Measurements from ENCODE around the gene HNRNPUL2. TPM values are rescaled to one million over a fixed set of nuclear protein-coding genes. Genes with fewer than 3 reads are reported as not detected.

Gene HNRNPUL2
- total and polyA plus RNA-seq, 9 of the 15 experiments (the other 6 are each of a cell fraction or from before 2014, with no cell fraction given) = 0.89 to 44.3 (median 15.2) TPM

DNA sequence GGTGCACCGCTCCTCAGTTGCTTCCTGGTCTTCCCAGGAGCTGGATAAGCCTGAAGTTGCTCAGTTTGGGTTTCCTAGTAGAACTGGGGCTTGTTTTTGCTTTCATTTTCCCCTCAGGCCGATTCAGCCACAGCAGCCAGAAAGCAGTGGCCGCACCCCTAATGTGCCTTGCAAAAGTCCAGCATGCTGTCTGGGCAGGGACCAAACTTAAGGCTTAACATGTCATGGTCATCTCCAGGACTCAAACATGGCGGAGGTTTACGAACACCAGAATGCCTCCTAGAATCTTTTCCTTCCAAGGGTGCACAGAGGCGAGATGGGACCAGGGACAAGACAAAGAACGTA is 17.3 kb downstream of the HNRNPUL2 start:
- WGBS (ENCODE audit: insufficient coverage, low coverage, missing lambda C conversion rate) = 96% methylated on average over 6 of the region's 7 CpGs
- H2AFZ ChIP-seq (ENCODE audit: low read depth, low read length) = no peak overlapping the region
- peaks cover 38 to 46% of the 10 kb centered on the region in 2 experiments for H3K4me1 ChIP-seq (replicated peaks in 1 of 2; ENCODE audit: control insufficient read depth in 2 of 2, insufficient read depth in 2 of 2, low read length in 2 of 2)
- H3K27ac ChIP-seq (ENCODE audit: extremely low read depth, low read depth, low read length) = peak overlapping the region; percentile 15; the same call in 1 of the 3 replicates
- no TSS peak for BruUV-seq (replicated peaks)
- no peak for FAIRE-seq
- ChIA-PET POLR2A (interaction anchor here (0.6 to 1.4 kb wide), 4 partner anchors 13 to 135 kb away, joined by 3 to 4 read pairs (median 3); partner anchors contain the start of gene GANAB), CTCF (ENCODE audit: low intra/inter-chr PET ratio) (no interaction called here)
- ATAC-seq = no peak
- peaks cover 80% of the 10 kb centered on the region for H3K36me3 ChIP-seq (ENCODE audit: control insufficient read depth, insufficient read depth, low read length)
- TF ChIP-seq ZC3H8 (IDR thresholded peaks at IDR 0.05) (no peak), ZBTB17 (CRISPR knock-in tag; IDR thresholded peaks at IDR 0.05) (no peak), ZNF3 (CRISPR knock-in tag; IDR thresholded peaks at IDR 0.05) (no peak), ZNF584 (CRISPR knock-in tag; IDR thresholded peaks at IDR 0.05; ENCODE audit: low read depth) (no peak), MYC (IDR thresholded peaks at IDR 0.05; ENCODE audit: low read depth, low read length) (no peak), MYC (CRISPR knock-in tag; IDR thresholded peaks at IDR 0.05; ENCODE audit: borderline replicate concordance, low read depth) (no peak), MIER1 (IDR thresholded peaks at IDR 0.05; ENCODE audit: low read depth) (no peak)
- TF ChIP-seq, protein P1, sequence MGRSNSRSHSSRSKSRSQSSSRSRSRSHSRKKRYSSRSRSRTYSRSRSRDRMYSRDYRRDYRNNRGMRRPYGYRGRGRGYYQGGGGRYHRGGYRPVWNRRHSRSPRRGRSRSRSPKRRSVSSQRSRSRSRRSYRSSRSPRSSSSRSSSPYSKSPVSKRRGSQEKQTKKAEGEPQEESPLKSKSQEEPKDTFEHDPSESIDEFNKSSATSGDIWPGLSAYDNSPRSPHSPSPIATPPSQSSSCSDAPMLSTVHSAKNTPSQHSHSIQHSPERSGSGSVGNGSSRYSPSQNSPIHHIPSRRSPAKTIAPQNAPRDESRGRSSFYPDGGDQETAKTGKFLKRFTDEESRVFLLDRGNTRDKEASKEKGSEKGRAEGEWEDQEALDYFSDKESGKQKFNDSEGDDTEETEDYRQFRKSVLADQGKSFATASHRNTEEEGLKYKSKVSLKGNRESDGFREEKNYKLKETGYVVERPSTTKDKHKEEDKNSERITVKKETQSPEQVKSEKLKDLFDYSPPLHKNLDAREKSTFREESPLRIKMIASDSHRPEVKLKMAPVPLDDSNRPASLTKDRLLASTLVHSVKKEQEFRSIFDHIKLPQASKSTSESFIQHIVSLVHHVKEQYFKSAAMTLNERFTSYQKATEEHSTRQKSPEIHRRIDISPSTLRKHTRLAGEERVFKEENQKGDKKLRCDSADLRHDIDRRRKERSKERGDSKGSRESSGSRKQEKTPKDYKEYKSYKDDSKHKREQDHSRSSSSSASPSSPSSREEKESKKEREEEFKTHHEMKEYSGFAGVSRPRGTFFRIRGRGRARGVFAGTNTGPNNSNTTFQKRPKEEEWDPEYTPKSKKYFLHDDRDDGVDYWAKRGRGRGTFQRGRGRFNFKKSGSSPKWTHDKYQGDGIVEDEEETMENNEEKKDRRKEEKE (IDR thresholded peaks at IDR 0.05; ENCODE audit: borderline replicate concordance in 1 of 2, control insufficient read depth in 1 of 2, low read depth in 2 of 2, low read length in 1 of 2) = no peak
- intact Hi-C loops (cut with micrococcal nuclease) = no loop called here
- H3K9me1 ChIP-seq (ENCODE audit: control insufficient read depth, insufficient read depth, low read length) = peaks cover 2% of the 10 kb centered on the region
- no peaks in the 10 kb centered on the region for H3K27me3 ChIP-seq (ENCODE audit: control insufficient read depth in 2 of 2, insufficient read depth in 2 of 2, low read length in 2 of 2)
- no peak overlapping the region for H3K4me2 ChIP-seq (ENCODE audit: insufficient read depth, low read length)
- in situ Hi-C loops (cut with MboI) = no loop called here
- H3K9me3 ChIP-seq (replicated peaks; ENCODE audit: control insufficient read depth, insufficient read depth, low read depth, low read length) = no peaks in the 10 kb centered on the region
- H3K9ac ChIP-seq (ENCODE audit: insufficient read depth in 1 of 2, low read depth in 2 of 2, low read length in 2 of 2) = no peak overlapping the region
- no peak overlapping the region for H3K4me3 ChIP-seq
- no peak for DNase-seq (ENCODE audit: extremely low read depth in 1 of 4, low spot score in 3 of 4)
- H4K20me1 ChIP-seq (replicated peaks; ENCODE audit: control insufficient read depth, insufficient read depth, low read length) = peaks cover 7% of the 10 kb centered on the region
- peaks cover 24% of the 10 kb centered on the region for H3K79me2 ChIP-seq (ENCODE audit: control insufficient read depth, insufficient read depth, low read length)
